ENCODE measurements around the gene MAD1L1. TPM values are rescaled to one million over a fixed set of nuclear protein-coding genes. Genes with fewer than 3 reads are reported as not detected.

The MAD1L1 gene
- total RNA-seq, 1 experiment from 2014 or later = 163 TPM

GRCh38 chr7:2193575-2194305 is 39.0 kb downstream of the MAD1L1 start:
- DNase-seq (ENCODE audit: low spot score) = no peak
- in situ Hi-C loops (cut with HindIII; ENCODE audit: low sequenced_read_pairs) = no loop called here

- in situ Hi-C loops (cut with HindIII; ENCODE audit: low sequenced_read_pairs) = no loop called here
Observed at GRCh38 chr7:2192831-2193534, 39.8 kb downstream of the MAD1L1 start.

GRCh38 chr7:2191016-2191415 is 41.7 kb downstream of the MAD1L1 start:
- in situ Hi-C loops (cut with HindIII; ENCODE audit: low sequenced_read_pairs) = no loop called here

More at GRCh38 chr7:2192831-2193534, 39.8 kb downstream of the MAD1L1 start:
- DNase-seq (ENCODE audit: low spot score) = no peak

GRCh38 chr7:2190531-2190930 is 42.2 kb downstream of the MAD1L1 start:
- DNase-seq (ENCODE audit: low spot score) = no peak
- in situ Hi-C loops (cut with HindIII; ENCODE audit: low sequenced_read_pairs) = no loop called here

More at GRCh38 chr7:2191016-2191415, 41.7 kb downstream of the MAD1L1 start:
- no peak for DNase-seq (ENCODE audit: low spot score)

- in situ Hi-C loops (cut with HindIII; ENCODE audit: low sequenced_read_pairs) = no loop called here
- DNase-seq (ENCODE audit: low spot score) = no peak
Observed at GRCh38 chr7:2186166-2186565, 46.6 kb downstream of the MAD1L1 start.

- DNase-seq (ENCODE audit: low spot score) = no peak
- in situ Hi-C loops (cut with HindIII; ENCODE audit: low sequenced_read_pairs) = no loop called here
Observed at GRCh38 chr7:2185715-2186114, 47.0 kb downstream of the MAD1L1 start.

- no peak for DNase-seq (ENCODE audit: low spot score)
- in situ Hi-C loops (cut with HindIII; ENCODE audit: low sequenced_read_pairs) = no loop called here
Observed at GRCh38 chr7:2182461-2182860, 50.3 kb downstream of the MAD1L1 start.

- no peak for DNase-seq (ENCODE audit: low spot score)
- in situ Hi-C loops (cut with HindIII; ENCODE audit: low sequenced_read_pairs) = no loop called here
Observed at GRCh38 chr7:2181077-2181854, 51.5 kb downstream of the MAD1L1 start.

GRCh38 chr7:2180081-2180480 is 52.7 kb downstream of the MAD1L1 start:
- DNase-seq (ENCODE audit: low spot score) = no peak
- in situ Hi-C loops (cut with HindIII; ENCODE audit: low sequenced_read_pairs) = no loop called here

GRCh38 chr7:2175514-2175913 is 57.2 kb downstream of the MAD1L1 start:
- no peak for DNase-seq (ENCODE audit: low spot score)
- in situ Hi-C loops (cut with HindIII; ENCODE audit: low sequenced_read_pairs) = no loop called here

- no peak for DNase-seq (ENCODE audit: low spot score)
- in situ Hi-C loops (cut with HindIII; ENCODE audit: low sequenced_read_pairs) = no loop called here
Observed at GRCh38 chr7:2175091-2175490, 57.7 kb downstream of the MAD1L1 start.

- DNase-seq (ENCODE audit: low spot score) = no peak
- in situ Hi-C loops (cut with HindIII; ENCODE audit: low sequenced_read_pairs) = no loop called here
Observed at GRCh38 chr7:2173189-2173827, 59.4 kb downstream of the MAD1L1 start.

GRCh38 chr7:2172311-2173188 is 60.2 kb downstream of the MAD1L1 start:
- no peak for DNase-seq (ENCODE audit: low spot score)
- in situ Hi-C loops (cut with HindIII; ENCODE audit: low sequenced_read_pairs) = no loop called here

- in situ Hi-C loops (cut with HindIII; ENCODE audit: low sequenced_read_pairs) = no loop called here
- no peak for DNase-seq (ENCODE audit: low spot score)
Observed at GRCh38 chr7:2171855-2172254, 60.9 kb downstream of the MAD1L1 start.

- in situ Hi-C loops (cut with HindIII; ENCODE audit: low sequenced_read_pairs) = no loop called here
- no peak for DNase-seq (ENCODE audit: low spot score)
Observed at GRCh38 chr7:2170576-2171521, 61.9 kb downstream of the MAD1L1 start.

- DNase-seq (ENCODE audit: low spot score) = no peak
- in situ Hi-C loops (cut with HindIII; ENCODE audit: low sequenced_read_pairs) = no loop called here
Observed at GRCh38 chr7:2169923-2170575, 62.7 kb downstream of the MAD1L1 start.

Measured in G401 (cell line).